Measurements from ENCODE around the gene CAB39L.

The CAB39L gene

DNA sequence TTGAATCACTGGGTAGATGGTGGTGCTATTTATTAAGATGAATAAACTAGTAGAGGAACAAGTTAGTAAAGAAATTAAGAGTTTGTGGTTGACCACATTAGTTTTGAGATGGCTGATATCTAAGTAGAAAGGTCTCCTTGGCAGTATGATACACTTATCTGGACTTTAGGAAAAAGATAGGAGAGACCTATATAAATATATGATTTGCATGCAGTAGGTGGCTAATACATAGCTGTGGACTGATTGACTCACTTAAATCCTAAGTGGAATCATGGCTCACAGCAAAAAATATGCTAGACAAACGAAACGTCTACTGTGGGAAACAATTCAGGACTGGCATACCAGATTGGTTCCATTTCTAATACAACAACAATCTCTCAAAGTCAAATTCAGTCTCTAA is 92.0 kb downstream of the CAB39L start:
- TF ChIP-seq, protein P1, sequence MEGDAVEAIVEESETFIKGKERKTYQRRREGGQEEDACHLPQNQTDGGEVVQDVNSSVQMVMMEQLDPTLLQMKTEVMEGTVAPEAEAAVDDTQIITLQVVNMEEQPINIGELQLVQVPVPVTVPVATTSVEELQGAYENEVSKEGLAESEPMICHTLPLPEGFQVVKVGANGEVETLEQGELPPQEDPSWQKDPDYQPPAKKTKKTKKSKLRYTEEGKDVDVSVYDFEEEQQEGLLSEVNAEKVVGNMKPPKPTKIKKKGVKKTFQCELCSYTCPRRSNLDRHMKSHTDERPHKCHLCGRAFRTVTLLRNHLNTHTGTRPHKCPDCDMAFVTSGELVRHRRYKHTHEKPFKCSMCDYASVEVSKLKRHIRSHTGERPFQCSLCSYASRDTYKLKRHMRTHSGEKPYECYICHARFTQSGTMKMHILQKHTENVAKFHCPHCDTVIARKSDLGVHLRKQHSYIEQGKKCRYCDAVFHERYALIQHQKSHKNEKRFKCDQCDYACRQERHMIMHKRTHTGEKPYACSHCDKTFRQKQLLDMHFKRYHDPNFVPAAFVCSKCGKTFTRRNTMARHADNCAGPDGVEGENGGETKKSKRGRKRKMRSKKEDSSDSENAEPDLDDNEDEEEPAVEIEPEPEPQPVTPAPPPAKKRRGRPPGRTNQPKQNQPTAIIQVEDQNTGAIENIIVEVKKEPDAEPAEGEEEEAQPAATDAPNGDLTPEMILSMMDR (IDR thresholded peaks at IDR 0.05; ENCODE audit: low read depth, low read length, missing control alignments) = no peak
- in situ Hi-C loops (cut with HindIII; ENCODE audit: low sequenced_read_pairs) = no loop called here
- DNase-seq (ENCODE audit: low read depth) = peak; percentile 29

DNA sequence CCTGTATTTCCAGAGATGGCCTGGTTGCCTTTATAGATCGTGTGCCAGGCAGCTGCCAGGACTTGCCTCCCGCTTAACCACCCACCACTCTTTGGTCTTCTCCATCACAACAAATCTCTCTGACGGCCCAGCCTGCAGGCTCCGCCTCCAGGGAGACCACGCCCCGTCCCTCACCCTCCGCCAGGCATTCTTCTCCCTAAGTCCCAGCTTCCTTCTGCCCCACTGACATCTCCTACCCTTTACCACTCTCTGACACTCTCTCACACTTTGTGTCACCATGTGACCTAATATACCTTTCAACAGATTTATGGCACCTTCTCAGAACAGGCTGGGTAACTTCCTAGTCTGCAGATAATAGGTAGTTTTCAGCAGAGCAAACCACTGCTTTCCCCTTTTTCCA is 95.1 kb downstream of the CAB39L start:
- no peak for DNase-seq (ENCODE audit: low read depth)
- in situ Hi-C loops (cut with HindIII; ENCODE audit: low sequenced_read_pairs) = no loop called here
- TF ChIP-seq, protein P1 (IDR thresholded peaks at IDR 0.05; ENCODE audit: low read depth, low read length, missing control alignments) = no peak
- H3K4me3 ChIP-seq (ENCODE audit: low read depth, low read length) = no peak overlapping the region

More for the DNA sequence above, 92.0 kb downstream of the CAB39L start:
- H3K4me3 ChIP-seq (ENCODE audit: low read depth, low read length) = no peak overlapping the region

DNA sequence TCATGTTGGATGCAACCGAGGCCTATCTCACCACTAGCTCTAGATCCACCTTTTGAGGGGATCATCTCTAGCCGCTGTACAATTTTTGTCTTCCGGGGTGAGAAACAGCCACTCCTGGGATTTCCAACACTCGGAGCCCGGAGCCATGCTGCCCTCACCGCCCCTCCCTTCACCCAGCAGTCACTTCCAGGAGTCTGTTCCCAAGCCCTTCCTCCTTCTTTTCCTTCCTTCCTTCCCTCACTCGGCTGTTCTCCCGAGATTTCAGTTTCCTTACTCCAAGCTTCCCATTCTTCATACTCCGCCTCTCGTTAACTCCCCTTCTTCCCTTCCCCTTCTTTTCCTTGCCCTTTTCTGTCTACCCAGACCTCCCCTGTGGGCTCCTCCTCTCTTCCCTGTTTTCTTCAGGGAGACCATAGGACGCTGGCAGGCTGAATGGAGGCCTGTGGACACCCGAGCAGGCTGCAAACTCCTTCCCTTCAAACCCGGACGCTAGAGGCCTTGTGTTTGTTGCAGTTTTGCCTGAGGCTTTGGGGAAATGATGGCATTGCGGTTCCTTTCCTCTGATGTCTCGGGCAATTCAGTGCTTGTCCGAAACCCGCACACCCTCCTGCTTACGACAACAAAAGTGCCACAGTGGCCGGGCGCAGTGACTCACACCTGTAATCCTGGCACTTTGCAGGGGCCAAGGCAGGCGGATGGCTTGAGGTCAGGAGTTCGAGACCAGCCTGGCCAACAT is 96.0 kb downstream of the CAB39L start:
- no peak for DNase-seq (ENCODE audit: low read depth)
- H3K4me3 ChIP-seq (ENCODE audit: low read depth, low read length) = no peak overlapping the region
- TF ChIP-seq, protein P1 (IDR thresholded peaks at IDR 0.05; ENCODE audit: low read depth, low read length, missing control alignments) = no peak
- in situ Hi-C loops (cut with HindIII; ENCODE audit: low sequenced_read_pairs) = no loop called here

DNA sequence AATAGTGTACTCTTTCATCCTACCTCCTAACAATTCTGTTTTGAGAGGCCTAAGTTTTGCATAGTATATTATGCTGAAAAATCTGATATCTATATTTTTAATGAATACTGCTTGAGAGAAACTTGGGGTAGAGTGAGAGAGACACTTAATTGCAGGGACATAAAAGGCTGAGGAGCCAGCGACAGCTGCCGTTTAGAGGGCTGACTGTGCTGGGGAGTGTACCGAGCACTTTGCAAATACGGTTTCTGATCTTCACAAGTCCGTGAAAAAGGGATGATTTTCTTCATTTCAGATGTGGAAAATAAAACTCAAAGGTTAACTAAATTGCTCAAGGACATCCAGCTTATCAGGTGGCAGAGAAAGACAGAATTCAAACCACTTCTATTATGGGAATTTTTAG is 97.4 kb downstream of the CAB39L start:
- in situ Hi-C loops (cut with HindIII; ENCODE audit: low sequenced_read_pairs) = no loop called here
- DNase-seq (ENCODE audit: low read depth) = no peak
- H3K4me3 ChIP-seq (ENCODE audit: low read depth, low read length) = no peak overlapping the region
- TF ChIP-seq, protein P1 (IDR thresholded peaks at IDR 0.05; ENCODE audit: low read depth, low read length, missing control alignments) = no peak

DNA sequence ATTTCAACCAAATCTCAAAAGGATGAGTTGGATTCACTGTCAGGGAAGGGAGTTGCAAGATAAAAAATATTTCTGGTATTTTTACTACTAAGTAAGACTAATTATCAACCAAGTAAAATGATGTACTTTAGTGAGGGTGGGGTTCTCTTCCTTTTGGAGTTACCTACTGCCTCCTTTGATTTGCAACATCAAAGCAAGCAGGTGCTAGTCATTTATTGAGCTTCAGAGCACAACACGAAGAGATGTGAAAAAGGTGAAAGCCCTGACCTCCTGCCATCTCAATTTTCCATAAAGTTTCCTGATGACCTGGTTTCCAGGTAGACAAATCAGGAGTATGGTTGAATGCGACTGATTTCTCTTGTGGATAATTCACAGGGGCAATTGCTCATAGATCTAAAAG is 100.1 kb downstream of the CAB39L start:
- no peak overlapping the region for H3K4me3 ChIP-seq (ENCODE audit: low read depth, low read length)
- TF ChIP-seq, protein P1 (IDR thresholded peaks at IDR 0.05; ENCODE audit: low read depth, low read length, missing control alignments) = no peak
- in situ Hi-C loops (cut with HindIII; ENCODE audit: low sequenced_read_pairs) = no loop called here
- DNase-seq (ENCODE audit: low read depth) = no peak

DNA sequence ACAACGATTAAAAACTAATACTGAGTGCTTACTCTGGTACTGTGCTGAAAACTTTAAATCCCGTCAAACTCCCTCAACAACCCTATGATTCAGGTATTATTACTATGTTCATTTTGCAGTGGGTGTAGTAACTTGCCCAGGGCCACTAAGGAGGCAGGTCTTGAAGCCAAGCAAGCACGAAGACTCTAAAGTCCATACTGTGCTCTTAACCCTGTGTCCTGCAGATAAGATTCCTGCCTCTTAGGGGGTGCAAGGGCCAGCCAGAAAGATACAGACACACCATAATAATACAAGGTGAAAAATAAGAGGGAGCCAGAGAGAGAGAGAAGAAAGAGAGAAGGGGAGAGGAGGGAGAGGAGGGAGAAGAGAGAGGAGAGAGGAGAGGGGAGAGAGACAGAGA is 100.6 kb downstream of the CAB39L start:
- H3K4me3 ChIP-seq (ENCODE audit: low read depth, low read length) = no peak overlapping the region
- TF ChIP-seq, protein P1 (IDR thresholded peaks at IDR 0.05; ENCODE audit: low read depth, low read length, missing control alignments) = no peak
- in situ Hi-C loops (cut with HindIII; ENCODE audit: low sequenced_read_pairs) = no loop called here
- DNase-seq (ENCODE audit: low read depth) = no peak

All from astrocyte of the cerebellum (primary cell).